Measurements from ENCODE around the gene PRKCH.

The PRKCH gene

GRCh38 chr14:61338457-61338856 is 17.1 kb downstream of the PRKCH start:
- peak in 1 of 6 experiments; percentile 43 for DNase-seq

- DNase-seq, result no peak
Measured at GRCh38 chr14:61341275-61342206, 20.2 kb downstream of the PRKCH start.

- peak; percentile 63 to 88 (median 79) for DNase-seq
Measured at GRCh38 chr14:61342486-61342885, 21.1 kb downstream of the PRKCH start.

GRCh38 chr14:61342932-61343331 is 21.6 kb downstream of the PRKCH start:
- DNase-seq, result no peak

DNA sequence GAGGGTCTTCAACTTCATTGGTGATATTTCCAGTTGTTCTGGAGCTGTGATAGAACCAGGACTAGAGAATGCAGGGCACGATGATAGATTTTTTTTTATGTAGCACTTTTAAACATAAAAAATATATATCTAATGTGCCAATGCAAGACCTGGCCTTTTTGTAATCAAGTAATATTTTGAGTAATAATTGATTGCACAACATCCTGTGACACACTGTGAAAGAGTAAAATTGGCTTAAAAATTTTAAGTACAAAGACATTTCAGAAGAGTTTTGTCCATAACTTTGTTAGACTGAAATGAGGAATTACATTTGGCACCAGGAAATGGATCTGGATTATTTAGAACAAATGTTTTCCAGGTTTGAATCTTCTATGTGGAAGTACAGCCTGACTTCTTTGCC is 22.1 kb downstream of the PRKCH start:
- no peak for DNase-seq

DNA sequence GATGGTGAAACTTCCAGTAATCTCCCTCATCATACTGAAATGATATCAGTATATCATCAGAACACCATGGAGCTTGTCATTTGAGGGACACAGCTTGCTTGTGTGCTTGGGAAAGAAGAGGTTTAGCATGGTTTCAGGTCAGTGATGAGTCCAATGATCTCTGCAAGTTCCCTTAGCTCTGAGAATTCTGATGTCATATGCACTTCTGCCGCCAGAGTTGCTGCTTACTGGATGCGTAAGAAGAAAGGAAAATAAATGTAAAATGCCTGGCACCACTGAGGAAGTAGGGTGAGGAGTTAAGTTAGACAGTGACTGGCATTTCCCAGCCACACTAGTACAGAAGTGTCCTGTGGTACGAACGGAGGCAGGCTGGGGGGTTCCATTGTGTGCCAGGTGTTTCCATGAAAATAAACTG is 22.6 kb downstream of the PRKCH start:
- peak in 3 of 6 experiments; percentile 29 to 48 (median 40) for DNase-seq

- no peak for DNase-seq
Measured at GRCh38 chr14:61344437-61345150, 23.2 kb downstream of the PRKCH start.

GRCh38 chr14:61345151-61345482 is 23.7 kb downstream of the PRKCH start:
- DNase-seq, result peak in 2 of 6 experiments; percentile 21 to 42

DNA sequence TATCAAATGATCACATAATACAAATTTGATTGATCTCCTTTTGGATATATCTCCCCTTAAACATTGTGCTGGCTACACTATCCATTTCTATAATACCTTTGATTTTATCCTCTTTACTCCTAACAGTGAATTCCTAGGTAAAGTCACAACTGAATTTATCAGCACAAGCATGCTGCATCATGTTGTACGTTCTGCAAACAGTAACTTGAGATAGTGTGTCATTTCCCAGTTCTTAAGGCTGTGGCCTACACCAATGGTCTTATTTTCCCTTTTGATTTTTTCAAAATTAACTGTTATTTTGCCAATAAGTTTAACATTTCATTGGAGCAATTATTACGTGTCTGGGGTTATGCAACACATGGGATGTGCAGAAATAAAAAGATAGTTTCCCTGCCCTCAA is 24.8 kb downstream of the PRKCH start:
- DNase-seq, result no peak

DNA sequence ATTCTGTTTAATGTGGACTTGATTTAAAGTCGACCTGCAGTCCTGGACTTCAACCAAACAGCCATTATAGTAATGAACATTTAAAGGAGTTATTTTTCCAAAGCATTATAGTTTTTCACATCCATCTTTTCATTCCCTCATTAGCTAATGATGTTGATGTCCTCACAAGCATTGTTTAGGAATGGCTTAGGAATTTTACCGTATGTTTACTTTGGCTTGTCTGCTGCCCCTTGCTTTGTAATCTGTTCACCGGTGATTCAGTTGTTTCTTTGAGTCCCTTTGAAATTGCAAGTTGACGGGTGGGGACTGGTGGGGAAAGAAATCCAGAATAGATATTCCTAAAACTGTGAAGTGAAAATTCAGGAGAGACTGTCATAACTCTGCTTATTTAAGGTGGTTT is 25.4 kb downstream of the PRKCH start:
- DNase-seq, result no peak

GRCh38 chr14:61347826-61348443 is 26.6 kb downstream of the PRKCH start:
- DNase-seq, result no peak

GRCh38 chr14:61350427-61351270 is 29.3 kb downstream of the PRKCH start:
- peak in 3 of 6 experiments; percentile 22 to 43 (median 34) for DNase-seq

DNA sequence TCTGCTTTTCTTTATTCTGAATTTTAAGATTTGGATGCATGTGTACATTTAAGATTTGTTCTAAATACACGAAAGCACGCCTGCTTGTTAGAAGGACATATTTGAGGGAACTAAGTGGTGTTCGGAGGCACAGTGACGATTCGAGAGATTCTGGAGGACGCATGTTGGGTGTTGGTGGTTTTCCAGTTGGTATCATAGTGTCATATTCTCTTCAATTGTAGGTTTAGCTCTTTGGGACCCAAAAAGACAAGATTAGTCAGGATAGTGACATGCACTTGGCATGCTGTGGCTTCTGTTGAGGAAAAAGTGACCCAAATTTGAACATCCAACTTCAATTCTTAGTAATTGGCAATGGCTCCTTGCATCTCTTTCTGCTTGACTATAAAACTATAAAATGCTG is 30.1 kb downstream of the PRKCH start:
- no peak for DNase-seq

GRCh38 chr14:61355892-61356325 is 34.5 kb downstream of the PRKCH start:
- DNase-seq, result peak in 3 of 6 experiments; percentile 12 to 51 (median 32)

DNA sequence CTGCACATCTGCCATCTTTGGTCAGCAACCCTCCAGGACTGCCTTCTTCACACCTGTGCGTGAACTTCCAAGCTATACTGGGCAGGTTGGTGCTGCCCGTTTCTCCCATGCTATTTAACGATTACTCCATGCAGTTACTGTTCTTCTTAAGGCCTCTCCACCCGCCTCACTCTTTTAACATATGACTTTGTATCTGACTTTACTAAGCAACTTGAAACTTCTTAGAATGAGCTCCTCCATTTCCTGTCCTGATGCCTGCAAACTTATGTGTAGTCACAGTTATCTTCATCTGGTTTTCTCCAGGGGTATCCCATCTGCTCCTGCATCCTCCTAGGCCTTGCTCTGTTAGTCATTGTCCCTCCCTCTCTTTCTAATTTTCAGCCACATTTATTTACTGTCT is 35.7 kb downstream of the PRKCH start:
- no peak for DNase-seq

- no peak for DNase-seq
Measured at GRCh38 chr14:61358554-61359226, 37.3 kb downstream of the PRKCH start.

GRCh38 chr14:61360796-61361525 is 39.6 kb downstream of the PRKCH start:
- DNase-seq, result no peak

DNA sequence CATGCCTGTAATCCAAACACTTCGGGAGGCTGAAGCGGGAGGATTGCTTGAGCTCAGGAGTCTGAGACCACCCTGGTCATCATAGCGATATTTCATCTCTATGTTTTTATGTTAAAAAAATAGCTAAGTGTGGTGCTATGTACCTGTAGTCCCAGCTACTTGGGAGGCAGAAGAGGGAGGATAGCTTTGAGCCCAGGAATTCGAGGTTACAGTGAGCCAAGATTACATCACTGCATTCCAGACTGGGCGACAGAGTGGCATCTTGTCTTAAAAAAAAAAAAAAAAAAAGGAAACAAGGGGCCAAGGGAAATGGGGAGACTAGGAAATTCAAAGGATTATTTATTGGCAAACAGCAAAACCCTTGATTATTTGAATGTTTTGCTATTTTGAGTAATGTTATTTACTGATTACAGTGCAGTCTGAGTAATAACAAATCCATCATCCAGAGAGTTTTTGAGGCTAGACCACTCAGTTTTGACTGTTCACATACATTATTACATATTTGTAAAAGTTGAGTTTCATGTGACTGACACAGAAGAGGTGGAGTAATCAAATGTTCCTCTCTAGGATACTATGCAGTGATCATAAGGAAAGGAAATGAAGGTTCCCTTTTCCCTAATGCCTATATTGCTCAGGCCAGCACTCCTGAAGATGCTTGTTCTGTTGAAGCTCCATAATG is 40.8 kb downstream of the PRKCH start:
- DNase-seq, result no peak

DNA sequence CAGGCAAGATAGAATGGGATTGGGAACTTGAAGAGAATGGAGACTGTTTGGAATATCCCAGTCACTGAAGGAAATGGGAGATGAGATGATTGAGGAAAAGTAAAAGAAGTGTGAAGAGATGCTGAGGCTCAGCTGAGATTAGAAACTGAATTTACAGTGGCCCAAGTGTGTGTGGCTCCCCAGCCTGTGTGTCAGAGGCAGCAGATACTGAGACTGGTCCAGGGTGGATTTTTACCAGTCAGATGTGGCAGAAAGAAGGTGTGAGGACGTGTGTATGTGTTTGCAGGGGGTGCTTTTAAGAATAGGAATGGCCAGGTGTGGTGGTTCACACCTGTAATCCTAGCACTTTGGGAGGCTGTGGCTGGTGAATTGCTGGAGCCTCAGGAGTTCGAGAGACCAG is 42.9 kb downstream of the PRKCH start:
- no peak for DNase-seq

- no peak for DNase-seq
Measured at GRCh38 chr14:61365667-61366212, 44.4 kb downstream of the PRKCH start.
